ENCODE measurements around the gene WDR37. TPM values are rescaled to one million over a fixed set of nuclear protein-coding genes. Genes with fewer than 3 reads are reported as not detected.

Gene WDR37
- total and polyA plus RNA-seq, 9 of the 15 experiments (the other 6 are each of a cell fraction or from before 2014, with no cell fraction given): 2.3 to 11.6 (median 6.7) TPM

DNA sequence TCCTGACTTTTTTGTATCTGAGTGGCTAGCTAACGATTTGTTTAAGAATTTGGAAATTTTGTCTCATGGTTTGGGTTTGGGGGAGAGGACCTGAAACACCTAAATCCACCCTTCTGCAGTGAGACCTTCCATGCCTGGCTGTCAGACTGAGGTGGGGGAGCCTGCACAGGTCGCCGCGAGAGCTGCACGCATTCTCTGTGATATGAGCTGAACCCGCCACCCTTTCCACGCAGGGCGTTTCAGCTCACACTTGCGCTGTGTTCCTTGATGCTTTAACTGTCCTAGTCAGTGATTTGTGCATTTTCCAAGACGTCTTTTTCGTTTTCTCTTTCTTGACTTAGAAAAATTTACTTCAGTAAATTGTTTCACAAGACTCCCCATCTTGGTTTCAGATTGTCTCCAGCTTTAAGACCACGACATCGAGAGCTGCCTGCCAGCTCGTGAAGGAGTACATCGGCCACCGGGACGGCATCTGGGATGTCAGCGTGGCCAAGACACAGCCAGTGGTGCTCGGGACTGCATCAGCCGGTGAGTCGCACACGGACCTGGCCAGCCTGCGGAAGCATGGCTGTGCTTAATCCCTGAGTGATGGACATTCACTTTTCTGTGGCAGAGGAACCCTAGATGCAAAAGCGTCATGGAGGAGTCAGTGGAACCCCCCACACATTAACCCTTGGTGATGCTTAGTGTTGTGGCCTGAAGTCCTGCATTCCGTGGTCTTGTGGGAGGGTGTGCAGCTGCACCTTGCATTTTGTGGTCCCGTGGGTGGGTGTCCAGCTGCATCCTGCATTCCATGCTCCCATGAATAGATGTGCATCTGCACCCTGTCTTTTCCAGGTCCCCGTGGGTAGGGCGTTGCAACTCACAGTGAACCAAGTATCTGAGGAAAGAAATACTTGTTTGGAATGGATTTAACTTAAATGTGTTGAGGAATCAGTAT, 28.1 kb downstream of the WDR37 start:
- no peaks in the 10 kb centered on the region for H3K27me3 ChIP-seq (ENCODE audit: control insufficient read depth in 2 of 2, insufficient read depth in 2 of 2, low read length in 2 of 2)
- ChIA-PET POLR2A (interaction anchor here (0.5 kb wide), 2 partner anchors 19 to 34 kb away, joined by 3 read pairs; no protein-coding TSS in a partner anchor), CTCF (ENCODE audit: low intra/inter-chr PET ratio) (no interaction called here)
- ATAC-seq (no peak), DNase-seq (ENCODE audit: extremely low read depth in 1 of 4, low spot score in 3 of 4) (no peak), FAIRE-seq (no peak)
- BruUV-seq (replicated peaks): no TSS peak
- no peaks in the 10 kb centered on the region for H3K79me2 ChIP-seq (ENCODE audit: control insufficient read depth, insufficient read depth, low read length)
- H3K27ac ChIP-seq (ENCODE audit: extremely low read depth, low read depth, low read length): no peak overlapping the region
- WGBS (ENCODE audit: insufficient coverage, low coverage, missing lambda C conversion rate): 85% methylated on average over 22 of the region's 28 CpGs
- intact Hi-C loops (cut with micrococcal nuclease): no loop called here
- in situ Hi-C loops (cut with MboI): no loop called here
- TF ChIP-seq MYNN (IDR thresholded peaks at IDR 0.05): no peak
- no peak for TF ChIP-seq MYNN (CRISPR knock-in tag; IDR thresholded peaks at IDR 0.05)
- TF ChIP-seq TAF15 (IDR thresholded peaks at IDR 0.05; ENCODE audit: low read depth, low read length): no peak
- no peak for TF ChIP-seq ZFX (CRISPR knock-in tag; IDR thresholded peaks at IDR 0.05)
- TF ChIP-seq, protein P1, sequence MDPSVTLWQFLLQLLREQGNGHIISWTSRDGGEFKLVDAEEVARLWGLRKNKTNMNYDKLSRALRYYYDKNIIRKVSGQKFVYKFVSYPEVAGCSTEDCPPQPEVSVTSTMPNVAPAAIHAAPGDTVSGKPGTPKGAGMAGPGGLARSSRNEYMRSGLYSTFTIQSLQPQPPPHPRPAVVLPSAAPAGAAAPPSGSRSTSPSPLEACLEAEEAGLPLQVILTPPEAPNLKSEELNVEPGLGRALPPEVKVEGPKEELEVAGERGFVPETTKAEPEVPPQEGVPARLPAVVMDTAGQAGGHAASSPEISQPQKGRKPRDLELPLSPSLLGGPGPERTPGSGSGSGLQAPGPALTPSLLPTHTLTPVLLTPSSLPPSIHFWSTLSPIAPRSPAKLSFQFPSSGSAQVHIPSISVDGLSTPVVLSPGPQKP (CRISPR knock-in tag; IDR thresholded peaks at IDR 0.05): no peak
- TF ChIP-seq, protein P2, sequence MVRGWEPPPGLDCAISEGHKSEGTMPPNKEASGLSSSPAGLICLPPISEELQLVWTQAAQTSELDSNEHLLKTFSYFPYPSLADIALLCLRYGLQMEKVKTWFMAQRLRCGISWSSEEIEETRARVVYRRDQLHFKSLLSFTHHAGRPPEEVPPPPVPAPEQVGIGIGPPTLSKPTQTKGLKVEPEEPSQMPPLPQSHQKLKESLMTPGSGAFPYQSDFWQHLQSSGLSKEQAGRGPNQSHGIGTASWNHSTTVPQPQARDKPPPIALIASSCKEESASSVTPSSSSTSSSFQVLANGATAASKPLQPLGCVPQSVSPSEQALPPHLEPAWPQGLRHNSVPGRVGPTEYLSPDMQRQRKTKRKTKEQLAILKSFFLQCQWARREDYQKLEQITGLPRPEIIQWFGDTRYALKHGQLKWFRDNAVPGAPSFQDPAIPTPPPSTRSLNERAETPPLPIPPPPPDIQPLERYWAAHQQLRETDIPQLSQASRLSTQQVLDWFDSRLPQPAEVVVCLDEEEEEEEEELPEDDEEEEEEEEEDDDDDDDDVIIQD (CRISPR knock-in tag; IDR thresholded peaks at IDR 0.05): no peak
- TF ChIP-seq XRCC4 (IDR thresholded peaks at IDR 0.05; ENCODE audit: extremely low read depth, insufficient read depth, insufficient read length): no peak
- TF ChIP-seq, protein P3, sequence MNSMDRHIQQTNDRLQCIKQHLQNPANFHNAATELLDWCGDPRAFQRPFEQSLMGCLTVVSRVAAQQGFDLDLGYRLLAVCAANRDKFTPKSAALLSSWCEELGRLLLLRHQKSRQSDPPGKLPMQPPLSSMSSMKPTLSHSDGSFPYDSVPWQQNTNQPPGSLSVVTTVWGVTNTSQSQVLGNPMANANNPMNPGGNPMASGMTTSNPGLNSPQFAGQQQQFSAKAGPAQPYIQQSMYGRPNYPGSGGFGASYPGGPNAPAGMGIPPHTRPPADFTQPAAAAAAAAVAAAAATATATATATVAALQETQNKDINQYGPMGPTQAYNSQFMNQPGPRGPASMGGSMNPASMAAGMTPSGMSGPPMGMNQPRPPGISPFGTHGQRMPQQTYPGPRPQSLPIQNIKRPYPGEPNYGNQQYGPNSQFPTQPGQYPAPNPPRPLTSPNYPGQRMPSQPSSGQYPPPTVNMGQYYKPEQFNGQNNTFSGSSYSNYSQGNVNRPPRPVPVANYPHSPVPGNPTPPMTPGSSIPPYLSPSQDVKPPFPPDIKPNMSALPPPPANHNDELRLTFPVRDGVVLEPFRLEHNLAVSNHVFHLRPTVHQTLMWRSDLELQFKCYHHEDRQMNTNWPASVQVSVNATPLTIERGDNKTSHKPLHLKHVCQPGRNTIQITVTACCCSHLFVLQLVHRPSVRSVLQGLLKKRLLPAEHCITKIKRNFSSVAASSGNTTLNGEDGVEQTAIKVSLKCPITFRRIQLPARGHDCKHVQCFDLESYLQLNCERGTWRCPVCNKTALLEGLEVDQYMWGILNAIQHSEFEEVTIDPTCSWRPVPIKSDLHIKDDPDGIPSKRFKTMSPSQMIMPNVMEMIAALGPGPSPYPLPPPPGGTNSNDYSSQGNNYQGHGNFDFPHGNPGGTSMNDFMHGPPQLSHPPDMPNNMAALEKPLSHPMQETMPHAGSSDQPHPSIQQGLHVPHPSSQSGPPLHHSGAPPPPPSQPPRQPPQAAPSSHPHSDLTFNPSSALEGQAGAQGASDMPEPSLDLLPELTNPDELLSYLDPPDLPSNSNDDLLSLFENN (IDR thresholded peaks at IDR 0.05; ENCODE audit: low read depth in 2 of 2, low read length in 2 of 2): no peak
- no peak for TF ChIP-seq ZNF212 (CRISPR knock-in tag; IDR thresholded peaks at IDR 0.05)
- no peak for TF ChIP-seq SAFB (IDR thresholded peaks at IDR 0.05; ENCODE audit: borderline replicate concordance, low read depth, low read length)
- TF ChIP-seq PCBP1 (IDR thresholded peaks at IDR 0.05; ENCODE audit: low read depth, low read length, poor library complexity, severe bottlenecking): no peak
- no peak for TF ChIP-seq SPI1 (IDR thresholded peaks at IDR 0.05; ENCODE audit: borderline replicate concordance, low read depth, low read length)
- TF ChIP-seq, protein P4, sequence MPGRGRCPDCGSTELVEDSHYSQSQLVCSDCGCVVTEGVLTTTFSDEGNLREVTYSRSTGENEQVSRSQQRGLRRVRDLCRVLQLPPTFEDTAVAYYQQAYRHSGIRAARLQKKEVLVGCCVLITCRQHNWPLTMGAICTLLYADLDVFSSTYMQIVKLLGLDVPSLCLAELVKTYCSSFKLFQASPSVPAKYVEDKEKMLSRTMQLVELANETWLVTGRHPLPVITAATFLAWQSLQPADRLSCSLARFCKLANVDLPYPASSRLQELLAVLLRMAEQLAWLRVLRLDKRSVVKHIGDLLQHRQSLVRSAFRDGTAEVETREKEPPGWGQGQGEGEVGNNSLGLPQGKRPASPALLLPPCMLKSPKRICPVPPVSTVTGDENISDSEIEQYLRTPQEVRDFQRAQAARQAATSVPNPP (IDR thresholded peaks at IDR 0.05; ENCODE audit: borderline replicate concordance, insufficient read depth, insufficient read length): no peak
- no peak for TF ChIP-seq TAF7 (tag; IDR thresholded peaks at IDR 0.05)
- 0 out of 2 replicates have a peak, but pooled peaks cover 3% of the 10 kb centered on the region for H4K20me1 ChIP-seq (replicated peaks; ENCODE audit: control insufficient read depth, insufficient read depth, low read length)
- H3K9ac ChIP-seq (ENCODE audit: insufficient read depth in 1 of 2, low read depth in 2 of 2, low read length in 2 of 2): no peak overlapping the region
- no peaks in the 10 kb centered on the region for H3K4me1 ChIP-seq (replicated peaks in 1 of 2; ENCODE audit: control insufficient read depth in 2 of 2, insufficient read depth in 2 of 2, low read length in 2 of 2)
- H3K4me3 ChIP-seq: no peak overlapping the region
- H3K9me3 ChIP-seq (replicated peaks; ENCODE audit: control insufficient read depth, insufficient read depth, low read depth, low read length): no peaks in the 10 kb centered on the region
- H2AFZ ChIP-seq (ENCODE audit: low read depth, low read length): no peak overlapping the region
- H3K9me1 ChIP-seq (ENCODE audit: control insufficient read depth, insufficient read depth, low read length): no peaks in the 10 kb centered on the region
- H3K4me2 ChIP-seq (ENCODE audit: insufficient read depth, low read length): no peak overlapping the region
- peaks cover 69% of the 10 kb centered on the region for H3K36me3 ChIP-seq (ENCODE audit: control insufficient read depth, insufficient read depth, low read length)

Data from K562 (cell line).